GM19455 (cell line): Measurements from ENCODE around the gene HIVEP1.

Experiments used
- ATAC-seq: cut with Tn5 transposase; IDR thresholded peaks from one replicate; pipeline ENCODE4 v1.9.1; 2021; ENCODE audit not compliant: unreplicated experiment

Gene HIVEP1

GRCh38 chr6:12115492-12115891, 103.4 kb downstream of the HIVEP1 start:
- no peak for ATAC-seq

DNA sequence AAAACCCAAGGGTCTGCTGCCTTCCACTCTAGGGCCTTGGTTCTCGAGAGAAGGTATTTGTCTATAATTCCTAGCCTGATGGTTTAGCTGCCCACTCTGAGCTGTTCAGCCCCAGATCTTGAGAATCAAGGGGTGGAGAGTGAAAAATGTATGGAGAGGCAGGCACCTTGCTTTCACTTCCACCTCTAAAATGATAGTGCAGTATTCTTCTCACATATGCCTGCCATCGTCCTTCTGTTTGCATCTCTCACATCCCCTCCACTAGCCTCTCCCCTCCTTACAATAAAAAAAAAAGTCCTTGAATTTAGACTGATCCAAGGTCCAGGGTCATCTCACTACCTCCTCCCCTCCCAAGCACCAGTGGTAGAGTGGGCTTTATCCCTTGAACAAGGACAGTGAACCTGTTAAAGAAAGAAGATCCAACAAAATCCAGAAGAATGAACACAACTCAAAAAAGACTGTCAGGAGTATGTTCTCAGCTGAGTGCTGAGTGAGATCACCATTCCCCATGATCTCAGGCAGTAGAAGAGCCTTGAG, 104.2 kb downstream of the HIVEP1 start:
- no peak for ATAC-seq

DNA sequence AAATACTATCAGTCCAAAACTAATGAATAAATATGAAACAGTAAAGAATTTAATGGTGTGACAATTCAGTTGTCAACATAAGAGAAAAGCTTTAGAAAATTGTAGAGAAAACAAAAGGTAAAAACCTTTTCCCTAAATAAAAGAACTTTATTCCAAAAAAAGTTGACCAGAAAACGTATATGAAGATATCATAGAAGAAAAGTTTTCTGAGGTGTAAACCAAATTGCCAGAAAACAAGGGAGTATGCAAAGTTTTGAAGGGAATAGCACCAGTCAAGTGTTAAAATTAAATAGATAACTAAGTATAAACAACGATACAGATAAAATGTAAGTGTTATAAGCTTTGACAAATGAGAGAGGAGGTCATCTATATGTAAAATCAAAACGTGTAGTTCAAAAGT, 104.9 kb downstream of the HIVEP1 start:
- no peak for ATAC-seq

DNA sequence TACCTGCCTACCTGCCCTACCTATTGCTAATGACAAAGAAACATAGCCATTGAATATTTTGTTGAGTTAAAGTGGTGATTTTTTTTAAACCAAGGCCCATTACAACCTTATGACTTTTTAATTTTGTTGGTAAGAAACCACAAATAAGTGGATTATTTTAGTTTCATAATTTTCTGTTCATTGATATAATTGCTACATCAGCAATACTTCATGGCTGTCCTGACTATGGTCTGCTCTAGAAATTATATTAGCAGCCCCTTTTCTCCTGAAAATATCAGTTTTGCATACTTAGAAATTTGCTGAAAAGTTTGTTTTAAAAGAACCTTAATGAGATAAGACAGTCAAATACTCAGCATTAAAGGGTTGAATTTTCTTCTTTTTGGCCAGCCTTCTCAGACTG, 106.5 kb downstream of the HIVEP1 start:
- ATAC-seq, result no peak

DNA sequence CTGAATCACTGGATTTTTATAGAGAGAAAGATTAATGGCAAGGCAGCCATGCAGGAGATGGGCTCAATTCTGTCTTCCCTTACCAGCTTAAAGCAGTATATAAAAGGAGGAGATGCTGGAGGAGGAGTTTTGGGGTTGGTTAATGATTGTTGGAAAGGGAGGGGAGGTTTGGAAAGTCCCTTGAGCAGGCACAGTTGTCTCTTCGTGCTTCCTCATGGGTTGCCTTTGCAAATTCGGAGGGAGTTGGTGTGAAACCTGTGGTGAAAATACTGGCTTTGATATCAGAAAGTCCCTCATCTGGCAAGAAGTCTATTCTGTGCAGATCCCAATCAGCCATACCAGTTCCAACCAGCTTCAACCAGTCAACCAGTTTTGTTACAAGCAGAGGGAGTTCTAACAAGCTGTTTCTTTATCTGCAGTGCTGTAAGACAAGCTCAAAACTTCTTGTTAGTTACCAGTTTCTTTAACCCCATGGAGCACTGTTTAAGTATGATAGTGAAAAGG, 107.0 kb downstream of the HIVEP1 start:
- peak; percentile 47 for ATAC-seq

- ATAC-seq, result no peak
These were observed 113.3 kb downstream of the HIVEP1 start for GRCh38 chr6:12125396-12125795.

- no peak for ATAC-seq
These were observed 113.9 kb downstream of the HIVEP1 start for GRCh38 chr6:12126051-12126450.

DNA sequence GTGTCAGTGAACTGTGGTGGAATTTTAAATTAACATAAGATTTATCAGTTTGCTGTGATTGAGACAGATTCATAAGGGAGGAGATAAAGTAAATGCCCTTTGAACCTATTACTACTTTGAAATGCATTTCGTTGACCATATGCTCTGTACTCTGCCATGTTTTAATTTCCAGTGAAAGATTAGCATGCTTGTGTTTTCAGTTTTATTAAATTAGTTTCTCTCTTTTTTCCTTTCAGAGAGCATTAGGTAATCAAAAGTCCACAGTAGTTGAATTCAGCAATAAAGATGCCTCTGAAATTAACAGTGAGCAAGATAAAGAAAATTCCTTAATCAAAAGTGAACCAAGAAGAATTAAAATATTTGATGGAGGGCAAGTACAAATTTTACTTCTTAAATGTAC, 117.4 kb downstream of the HIVEP1 start:
- ATAC-seq, result no peak

GRCh38 chr6:12132351-12133222, 120.5 kb downstream of the HIVEP1 start:
- no peak for ATAC-seq

GRCh38 chr6:12134581-12134980, 122.5 kb downstream of the HIVEP1 start:
- no peak for ATAC-seq

- ATAC-seq, result no peak
These were observed 122.9 kb downstream of the HIVEP1 start for GRCh38 chr6:12134991-12135390.

- no peak for ATAC-seq
These were observed 124.8 kb downstream of the HIVEP1 start for GRCh38 chr6:12136905-12137304.

DNA sequence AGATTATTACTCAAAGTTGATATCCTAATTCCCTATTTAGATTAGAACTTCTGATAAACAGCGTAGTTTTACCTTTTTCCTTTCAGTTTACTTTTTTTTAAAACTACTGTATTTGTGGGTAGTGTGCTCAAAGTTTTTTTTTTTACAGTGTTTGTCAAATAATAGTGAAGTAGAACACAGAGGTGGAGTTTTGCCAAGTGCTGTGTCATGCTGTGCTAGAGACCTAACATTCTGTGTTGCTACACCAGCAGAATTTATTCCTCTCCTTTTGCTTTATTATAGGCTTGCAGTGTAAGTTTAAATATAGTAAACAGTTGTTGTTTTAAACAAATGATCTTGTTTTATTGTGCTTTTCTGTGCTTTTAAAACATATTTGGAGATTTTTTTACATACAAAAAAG, 125.4 kb downstream of the HIVEP1 start:
- no peak for ATAC-seq

GRCh38 chr6:12138381-12138780, 126.3 kb downstream of the HIVEP1 start:
- ATAC-seq, result no peak

DNA sequence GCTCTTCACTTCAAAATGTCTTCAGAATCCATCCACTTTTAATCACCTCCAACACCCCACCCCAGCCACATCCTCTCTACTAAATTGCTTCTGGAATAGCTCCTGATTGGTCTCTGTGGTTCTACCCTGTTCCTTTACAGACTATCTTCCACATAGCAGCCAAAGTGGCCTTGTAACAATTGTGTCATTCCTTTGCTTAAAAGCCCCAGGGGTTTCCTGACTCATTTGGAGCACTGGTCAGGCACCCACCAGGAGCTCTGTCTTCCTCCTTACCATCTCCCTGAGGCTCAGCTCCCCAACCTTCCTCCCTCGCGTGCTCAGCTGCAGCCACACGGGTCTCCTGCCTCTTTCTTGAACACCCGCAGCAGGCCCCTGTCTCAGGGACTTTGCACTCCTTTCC, 126.8 kb downstream of the HIVEP1 start:
- no peak for ATAC-seq

DNA sequence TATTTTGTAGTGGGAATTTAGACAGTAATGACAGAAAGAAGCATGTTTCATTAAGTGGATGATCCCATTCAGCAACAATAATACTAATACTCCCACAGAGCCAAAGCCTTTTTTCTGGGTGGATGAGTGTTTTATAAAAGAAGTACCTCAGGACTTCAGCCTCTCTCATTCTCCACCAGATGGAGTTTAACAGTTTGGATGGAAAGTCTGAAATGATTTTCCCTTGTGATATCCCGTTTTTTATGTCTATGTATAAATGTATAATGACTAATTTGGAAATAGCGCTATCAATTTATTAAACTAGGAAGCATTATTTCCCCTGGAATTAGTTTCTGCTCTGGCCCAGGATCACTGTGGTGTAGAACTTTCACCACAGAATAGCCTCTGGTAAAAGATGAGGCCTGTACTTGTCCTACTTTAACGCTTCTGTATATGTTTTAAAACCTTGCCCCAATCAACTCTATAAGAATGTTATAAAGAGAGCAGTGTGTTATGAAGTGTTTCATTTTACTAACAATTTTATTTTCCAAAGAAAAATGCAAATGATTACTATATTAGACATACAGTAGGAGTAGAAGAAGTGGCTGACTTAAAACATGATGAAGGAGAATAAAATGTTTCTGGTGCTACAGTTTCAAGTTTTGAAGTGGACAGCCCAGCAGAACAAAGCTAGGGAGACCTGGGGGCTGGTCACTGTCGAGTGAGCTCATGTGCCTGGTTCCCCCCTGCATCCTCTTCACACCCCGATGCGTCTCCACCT, 135.6 kb downstream of the HIVEP1 start:
- ATAC-seq, result no peak

DNA sequence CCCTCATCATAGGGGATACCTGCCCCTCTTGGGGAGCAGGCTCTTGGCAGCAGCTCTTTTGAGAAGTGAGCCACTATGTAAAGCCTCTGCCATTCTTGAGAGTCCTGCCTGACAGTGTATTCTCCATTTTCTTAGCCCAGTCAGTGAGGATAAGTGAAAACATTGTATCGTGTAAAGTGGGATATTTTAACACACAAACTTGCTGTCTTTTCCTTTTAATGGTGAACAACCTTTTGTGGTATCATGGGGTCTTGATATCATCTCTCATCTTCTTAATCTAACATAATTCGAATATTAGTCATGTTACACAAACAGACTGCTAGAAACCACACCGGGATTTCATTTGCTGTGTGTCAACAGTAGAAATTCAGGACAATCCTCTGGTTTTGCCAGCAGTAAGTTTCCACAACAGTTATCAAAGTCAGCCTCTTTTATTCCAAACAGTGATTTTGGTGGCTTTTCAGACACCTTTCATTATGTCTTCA, 136.2 kb downstream of the HIVEP1 start:
- no peak for ATAC-seq

DNA sequence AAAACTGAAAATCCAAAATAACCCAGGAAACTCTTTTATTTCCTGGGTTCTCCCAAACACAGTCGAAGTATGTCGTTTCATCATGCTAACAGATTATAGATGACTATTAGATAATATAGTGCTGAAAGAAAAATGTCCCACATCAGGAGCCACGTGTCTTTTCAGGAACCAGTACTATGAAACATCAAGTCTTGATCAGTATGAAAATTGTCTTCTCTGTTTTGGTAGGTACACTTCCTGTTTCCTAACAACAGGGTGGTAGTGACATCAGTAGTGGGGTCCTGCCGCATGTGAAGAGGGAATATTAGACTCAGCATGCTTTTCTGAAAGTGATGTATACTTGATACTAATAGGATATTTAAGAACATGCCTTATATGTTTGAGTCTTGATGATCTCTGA, 136.7 kb downstream of the HIVEP1 start:
- ATAC-seq, result no peak

- ATAC-seq, result no peak
These were observed 137.9 kb downstream of the HIVEP1 start for GRCh38 chr6:12149944-12150510.

- no peak for ATAC-seq
These were observed 138.8 kb downstream of the HIVEP1 start for GRCh38 chr6:12150812-12151432.

- ATAC-seq, result no peak
These were observed 139.3 kb downstream of the HIVEP1 start for GRCh38 chr6:12151433-12151820.
